HG03520 (cell line): ENCODE data around the gene OGFR.

ENCODE experiments used
- ATAC-seq: cut with Tn5 transposase; IDR thresholded peaks from one replicate; pipeline ENCODE4 v1.9.1; 2021; ENCODE audit warnings: mild to moderate bottlenecking, moderate library complexity; ENCODE audit not compliant: unreplicated experiment

OGFR gene

DNA sequence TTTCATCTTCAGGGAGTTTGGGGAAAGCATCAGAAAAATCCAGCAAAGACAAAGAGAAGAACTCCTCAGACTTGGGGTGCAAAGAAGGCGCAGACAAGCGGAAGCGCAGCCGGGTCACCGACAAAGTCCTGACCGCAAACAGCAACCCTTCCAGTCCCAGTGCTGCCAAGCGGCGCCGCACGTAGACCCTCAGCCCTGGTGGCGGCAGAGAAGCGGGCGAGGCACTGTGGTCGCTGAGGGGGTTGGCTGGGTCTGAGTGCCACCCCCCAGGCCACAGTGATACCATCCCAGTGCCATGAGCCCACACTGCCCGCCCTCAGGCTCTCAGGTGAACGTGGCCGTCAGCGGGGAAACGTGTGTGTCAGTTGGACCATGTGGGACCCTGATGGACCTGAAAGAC, 5.2 kb upstream of the OGFR start:
- ATAC-seq = no peak

DNA sequence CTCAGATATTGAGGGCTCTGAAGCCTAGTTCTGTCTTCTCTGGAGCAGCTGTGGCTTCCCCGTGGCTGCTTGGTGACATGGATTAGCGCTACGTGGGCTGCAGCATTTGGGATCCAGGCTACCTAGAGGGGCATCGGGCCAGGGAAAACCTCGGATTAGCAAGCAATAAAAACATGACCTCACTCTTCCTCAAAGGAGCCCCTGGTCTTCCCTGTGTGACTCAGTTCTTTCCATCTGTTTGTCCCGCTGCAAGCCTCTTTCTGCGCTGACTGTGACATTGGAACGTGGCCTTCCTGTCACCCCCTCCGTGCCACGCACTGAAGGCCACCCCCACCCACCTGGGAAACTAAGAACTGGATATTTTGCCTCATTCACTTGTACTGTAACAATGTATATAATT, 4.8 kb upstream of the OGFR start:
- no peak for ATAC-seq

DNA sequence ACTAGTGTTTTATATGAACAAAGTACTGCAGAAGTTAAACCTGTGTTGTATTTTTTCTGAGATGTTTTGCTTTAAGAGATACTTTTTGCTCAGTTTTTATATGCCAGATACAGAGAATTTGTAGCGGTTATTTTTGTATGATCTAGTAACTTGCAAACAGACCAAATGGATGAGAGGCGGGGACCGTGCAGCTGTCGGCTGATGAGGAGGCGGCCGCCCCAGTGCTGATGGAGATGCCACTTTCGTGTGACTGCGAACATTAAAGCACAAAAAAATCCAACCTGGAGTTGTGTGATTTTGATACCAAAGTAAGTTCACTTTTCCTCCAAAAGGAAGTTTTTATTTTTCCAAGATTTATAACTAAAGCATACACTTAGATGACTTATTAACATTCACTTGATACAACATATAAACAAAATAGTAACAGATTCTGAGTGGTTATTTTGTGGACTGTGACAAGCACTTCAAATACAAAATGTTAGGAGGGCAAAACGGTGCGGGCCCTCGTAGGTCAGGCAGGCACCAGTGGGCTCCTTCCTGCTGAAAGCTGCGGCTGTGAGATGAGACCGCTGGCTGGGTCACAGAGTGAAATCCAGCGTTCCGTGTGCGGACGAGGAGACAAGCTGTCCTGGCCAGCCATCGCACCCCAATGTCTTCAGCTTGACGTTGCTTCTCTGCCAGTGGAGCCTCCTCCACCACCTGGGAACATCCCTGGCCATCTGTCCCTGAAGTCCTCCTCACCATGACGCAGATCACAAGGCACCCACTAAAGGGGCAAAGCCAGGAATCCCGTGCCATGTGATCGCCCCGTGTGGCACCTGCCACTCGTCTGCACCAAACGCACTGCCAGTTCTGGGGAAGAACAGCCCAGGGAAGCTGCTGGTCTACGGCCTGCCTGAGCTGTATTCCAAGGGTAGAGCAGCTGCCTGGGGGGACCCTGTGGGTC, 4.0 kb upstream of the OGFR start:
- no peak for ATAC-seq

DNA sequence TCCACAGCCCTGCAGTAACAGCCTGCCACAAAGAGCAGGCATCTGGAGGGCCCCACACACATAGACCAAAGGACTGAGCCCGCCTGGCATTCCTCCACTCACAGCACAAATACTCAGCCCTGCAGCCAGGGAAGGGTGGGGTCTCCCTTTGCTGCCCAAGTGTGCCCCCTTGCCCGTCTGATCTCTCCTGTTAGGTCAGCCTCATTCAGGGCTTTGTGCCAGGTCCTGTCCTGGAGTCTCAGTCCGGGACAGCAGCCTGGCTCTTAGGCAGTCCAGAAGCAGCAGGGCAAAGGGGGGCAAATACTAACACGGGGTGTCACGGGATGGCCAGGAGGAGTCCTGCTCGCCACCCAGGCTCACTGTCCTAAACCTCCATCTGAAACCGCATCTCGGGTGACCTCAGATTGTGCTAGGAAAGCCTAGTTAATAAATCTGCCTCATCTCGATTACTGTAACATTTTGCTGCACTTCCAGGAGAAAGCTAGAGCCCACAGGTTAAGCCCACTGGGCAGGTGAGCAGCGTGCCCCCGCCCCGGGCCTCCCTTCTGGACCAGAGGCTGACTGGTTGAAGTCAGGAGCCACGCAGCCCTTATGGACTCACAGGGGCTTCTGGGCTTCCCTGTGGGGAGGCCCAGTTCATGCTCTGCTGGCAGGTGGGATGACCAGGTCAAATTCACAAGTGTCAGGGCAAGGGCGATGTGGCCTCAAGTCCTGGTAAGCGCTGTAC, 3.2 kb upstream of the OGFR start:
- no peak for ATAC-seq

DNA sequence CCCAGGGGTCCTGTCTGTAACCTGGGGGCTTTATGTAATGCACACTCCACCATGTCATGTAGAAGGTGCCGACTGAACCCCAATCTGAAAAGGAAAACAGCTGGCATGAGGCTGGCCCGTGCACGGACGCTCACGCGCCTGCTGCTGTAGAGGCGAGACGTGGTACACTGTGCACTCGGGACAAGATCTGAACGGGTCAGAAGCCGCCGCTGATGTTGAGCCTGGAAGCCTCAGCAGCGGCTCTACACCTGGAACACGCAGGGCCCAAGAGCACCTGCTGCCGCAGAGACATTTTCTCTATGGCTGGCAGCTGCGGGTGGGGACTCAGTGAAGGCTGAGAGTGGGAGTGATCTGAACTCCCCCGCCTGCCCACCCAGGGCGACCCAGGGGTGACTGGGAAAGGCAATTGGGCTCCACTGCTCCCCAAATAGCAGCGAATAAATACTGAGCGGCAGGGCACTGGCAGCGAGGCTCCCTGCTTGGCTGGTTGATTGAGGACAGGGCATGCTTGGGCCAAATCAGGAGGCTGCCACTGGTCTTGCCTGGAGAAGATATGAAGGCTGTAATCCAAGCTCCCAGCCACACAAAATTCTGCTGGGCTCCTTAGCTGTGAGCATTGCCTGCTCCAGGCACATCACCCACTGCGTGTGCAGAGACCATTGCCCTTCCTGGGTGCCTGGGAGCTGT, 2.5 kb upstream of the OGFR start:
- ATAC-seq = no peak

DNA sequence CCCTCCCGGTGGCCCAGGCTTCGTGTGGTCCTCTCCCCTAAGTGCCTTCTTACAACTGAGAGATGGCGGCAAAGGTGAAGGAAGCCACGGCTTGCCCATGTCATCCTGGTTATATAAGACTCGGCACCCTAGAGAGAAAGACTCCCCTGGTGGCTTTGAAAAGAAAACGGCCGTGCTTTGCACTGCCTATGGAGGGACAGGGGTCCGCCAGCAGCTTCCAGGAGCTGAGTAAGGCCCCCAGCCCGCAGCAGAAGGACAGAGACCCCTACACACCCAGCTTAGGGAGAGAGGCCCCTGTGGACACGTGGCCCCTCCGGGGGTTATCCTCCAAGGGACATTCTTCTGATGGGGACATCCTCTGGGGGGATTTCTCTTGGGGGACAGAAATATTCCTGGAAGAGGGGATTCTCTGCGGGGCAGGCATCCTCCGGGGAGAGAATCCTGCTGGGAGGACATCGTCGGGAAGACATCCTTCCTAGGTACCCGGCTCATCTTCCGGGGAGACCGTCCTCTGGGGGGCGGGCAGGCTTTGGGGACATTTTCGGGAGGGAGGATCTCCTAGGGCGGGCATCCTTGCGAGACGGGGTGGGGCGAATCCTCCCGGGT, 511 bp upstream of the OGFR start:
- no peak for ATAC-seq

DNA sequence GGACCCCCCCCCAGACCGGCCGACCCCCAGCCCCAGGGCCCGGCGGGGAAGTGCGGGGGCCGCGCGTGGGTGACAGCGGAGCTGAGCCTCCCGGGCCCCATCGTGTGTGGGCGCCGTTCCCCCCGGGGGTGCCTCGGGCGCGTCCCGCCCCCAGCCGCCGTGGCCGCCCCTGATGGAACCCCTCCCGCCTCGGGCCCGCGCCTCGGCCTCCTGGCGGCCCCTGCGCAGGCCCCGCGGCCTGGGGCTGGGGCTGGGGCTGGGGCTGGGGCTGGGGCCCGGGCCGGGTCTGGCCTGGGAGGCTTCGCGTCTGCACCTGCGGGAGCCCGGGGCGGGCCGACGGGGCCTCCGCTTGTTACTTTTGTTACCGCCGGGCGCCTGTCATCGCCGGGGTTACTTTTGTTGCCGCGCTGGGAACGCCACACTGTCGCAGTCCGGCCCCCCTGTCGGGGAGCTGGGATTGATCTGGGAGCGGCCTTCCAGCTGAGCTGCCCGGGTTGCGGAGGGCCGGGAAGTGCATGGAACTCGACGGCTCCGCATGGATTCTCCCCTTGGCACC, 598 bp downstream of the OGFR start:
- no peak for ATAC-seq

DNA sequence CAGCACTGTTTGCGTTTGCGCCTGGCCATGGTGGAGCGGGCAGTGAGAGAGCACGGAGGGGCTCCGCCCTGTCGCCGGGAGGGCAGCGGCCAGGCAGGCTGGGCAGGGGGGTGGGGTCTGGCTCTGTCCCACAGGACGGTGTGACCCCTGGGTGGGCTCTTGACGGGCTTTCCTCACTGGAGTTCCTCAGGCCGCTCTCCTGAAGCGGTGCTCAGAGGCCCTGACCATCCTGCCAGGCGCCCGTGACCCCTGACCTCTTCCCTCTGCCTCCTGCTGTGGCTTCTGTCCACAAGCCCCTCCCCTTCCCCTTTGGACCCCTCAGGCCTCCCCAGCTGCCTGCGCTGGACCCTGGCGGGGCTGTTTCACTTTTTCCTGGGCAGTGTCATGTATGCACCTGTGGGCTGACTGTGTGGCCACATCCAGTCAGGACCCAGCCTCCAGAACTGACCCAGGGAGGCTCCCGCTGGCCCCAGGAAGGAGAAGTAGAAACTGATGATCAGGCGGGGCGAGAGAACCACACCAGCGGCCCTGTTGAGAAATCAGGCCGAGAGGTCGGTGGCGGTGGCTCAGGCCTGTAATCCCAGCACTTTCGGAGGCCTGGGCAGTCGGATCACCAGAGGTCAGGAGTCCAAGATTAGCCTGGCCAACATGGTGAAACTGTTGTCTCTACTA, 1.2 kb downstream of the OGFR start:
- ATAC-seq = no peak

DNA sequence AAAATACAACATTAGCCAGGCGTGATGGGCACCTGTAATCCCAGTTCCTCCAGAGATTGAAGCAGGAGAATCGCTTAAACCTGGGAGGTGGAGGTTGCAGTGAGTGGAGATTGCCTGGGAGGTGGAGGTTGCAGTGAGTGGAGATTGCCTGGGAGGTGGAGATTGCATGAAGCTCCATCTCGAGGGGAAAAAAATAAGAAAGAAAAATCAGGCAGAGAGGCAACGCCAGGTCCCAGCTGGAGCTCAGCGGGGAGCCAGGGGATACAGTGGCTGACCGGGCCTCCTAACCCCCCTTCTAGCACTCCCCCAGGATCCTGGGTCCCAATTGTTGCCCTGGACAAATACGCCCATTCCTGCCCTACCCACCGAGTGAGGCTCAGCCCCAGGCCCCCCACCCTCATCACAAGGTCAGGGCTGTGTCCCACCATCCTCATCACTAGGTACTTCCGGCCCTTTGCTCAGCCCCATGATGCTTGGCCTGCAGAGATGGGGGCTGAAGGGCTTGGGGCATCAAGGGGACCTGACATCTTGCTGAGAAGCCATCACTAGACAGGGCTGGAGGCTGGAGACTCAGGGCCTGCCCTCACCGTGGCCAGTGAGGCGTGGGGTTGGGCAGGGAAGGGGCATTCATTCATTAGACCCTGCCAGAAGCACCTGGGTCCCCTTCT, 1.9 kb downstream of the OGFR start:
- ATAC-seq = no peak

DNA sequence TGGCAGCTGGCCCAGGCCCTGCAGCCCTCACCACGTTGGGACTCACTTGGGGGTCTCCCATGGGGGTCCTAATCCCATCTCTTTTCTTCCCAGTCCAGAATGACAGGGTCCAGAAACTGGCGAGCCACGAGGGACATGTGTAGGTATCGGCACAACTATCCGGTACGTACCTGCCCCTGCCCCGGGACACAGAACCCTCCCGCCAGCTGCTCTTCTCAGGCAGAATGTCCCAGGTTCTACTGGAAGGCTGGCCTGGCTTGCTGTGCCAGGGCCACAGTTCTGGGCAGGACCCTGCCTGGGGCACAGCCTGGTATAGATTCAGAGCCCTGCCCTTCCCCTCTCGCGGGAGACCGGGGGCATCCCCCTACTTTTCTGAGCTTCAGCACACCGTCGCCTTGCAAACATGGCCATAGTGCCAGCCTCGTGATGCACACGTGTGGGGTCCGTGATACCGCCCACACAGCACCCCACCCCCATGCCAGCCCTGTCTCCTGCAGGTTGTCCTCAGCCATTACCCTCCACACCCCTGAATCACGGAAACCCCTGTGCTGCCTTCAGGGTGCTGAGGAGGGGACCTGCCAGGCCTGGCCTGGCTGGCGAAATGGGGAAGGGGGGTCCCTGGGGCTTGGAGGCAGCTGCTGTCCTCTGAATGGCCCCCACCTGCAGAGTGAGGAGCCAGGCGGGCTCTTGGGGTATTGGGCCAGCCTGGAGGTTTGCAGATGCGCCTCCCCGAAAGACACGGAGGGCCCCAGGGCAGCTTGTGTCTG, 3.0 kb downstream of the OGFR start:
- ATAC-seq = no peak

DNA sequence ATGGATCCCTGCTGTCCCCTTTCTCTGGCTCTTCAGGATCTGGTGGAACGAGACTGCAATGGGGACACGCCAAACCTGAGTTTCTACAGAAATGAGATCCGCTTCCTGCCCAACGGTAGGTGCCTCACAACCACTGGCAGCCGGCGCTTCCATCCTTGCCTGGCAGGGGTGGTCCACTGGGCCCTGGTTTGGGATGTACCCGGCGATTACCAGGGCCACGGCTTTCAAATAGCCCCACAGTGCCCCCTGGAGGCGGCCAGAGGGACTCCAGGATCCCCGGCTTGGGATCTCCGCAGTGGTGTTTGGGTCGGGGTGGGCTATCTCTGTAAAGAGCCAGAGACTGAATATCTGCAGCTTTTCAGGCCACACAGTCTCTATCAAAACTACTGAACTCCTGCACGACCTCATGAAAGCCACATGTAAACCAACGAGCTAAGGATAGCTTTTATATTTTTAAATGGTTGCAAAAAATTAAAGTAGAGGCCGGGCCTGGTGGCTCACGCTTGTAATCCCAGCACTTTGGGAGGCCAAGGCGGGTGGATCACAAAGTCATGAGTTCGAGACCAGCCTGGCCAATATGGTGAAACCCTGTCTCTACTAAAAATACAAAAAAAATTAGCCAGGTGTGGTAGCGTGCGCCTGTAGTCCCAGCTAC, 3.7 kb downstream of the OGFR start:
- no peak for ATAC-seq

DNA sequence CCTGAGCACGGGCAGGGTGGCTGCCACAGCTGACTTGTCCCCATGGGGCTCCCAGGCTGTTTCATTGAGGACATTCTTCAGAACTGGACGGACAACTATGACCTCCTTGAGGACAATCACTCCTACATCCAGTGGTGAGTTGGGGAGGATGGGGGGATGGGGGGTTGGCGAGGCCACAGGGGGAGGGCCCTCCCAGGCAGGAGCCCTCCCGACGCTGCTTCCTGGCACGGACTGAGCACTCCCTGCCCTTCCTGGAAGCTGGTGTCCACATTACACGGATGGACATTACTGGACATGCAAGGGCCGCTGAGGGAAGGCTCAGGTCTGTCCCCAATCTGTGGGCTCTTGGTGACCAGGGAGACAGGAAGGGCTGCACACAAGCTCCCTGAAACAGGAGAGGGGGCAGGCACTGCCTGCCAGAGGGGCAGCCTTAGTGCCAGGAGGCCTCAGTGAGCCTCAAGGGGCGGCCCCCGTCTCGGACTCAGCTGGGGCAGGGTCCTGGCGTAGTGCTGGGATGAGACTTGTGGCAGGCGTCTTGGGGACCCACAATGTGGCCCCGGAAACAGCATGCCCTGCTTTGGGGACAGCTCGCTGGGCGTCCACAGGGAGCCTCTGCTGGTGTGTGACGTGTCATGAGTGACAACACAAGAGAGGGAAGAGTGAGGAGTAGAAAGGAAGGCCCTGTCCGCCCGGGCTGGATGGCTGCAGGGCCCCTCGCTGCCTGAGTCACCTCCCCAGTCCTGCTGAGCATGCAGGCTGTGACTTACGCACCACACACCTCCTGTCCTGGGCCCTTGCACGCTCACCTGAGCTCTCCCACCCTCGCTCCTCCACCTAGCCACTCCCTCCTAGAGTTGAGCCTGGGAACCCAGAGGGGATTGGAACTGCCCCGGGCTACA, 5.1 kb downstream of the OGFR start:
- ATAC-seq = no peak

DNA sequence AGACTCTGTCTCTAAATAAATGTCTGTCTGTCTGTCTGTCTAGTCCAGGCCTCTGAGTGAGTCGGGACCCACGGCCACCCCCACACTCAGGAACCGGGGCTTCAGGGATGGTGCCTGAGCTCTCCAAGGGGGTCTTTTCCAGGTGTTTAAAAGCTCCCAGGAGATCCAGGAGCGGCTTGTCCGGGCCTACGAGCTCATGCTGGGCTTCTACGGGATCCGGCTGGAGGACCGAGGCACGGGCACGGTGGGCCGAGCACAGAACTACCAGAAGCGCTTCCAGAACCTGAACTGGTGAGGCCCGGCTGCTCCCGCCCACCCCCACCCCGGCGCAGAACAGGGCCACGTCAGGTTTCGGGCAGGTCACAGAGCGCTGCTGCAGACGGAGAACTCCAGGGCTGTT, 6.7 kb downstream of the OGFR start:
- ATAC-seq = no peak

DNA sequence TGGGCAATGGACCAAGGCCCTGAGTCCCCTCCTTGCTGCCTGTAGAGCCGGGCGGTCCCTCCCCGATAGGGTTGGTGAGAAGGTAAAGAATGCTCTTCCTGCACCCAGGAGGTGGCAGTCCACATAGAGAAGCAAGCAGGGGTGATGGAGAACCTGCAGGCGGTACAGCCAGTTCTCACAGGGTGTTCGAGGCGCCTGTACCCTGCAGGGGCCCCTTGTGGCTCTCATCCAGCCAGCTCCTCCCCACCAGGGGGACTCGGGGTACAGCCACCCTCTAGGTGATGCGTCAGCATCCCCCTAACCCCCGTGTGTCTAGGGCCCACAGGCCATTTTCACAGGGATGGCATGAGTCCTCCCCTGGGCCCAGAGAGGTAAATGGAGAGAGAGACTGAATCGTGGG, 7.1 kb downstream of the OGFR start:
- ATAC-seq = no peak

DNA sequence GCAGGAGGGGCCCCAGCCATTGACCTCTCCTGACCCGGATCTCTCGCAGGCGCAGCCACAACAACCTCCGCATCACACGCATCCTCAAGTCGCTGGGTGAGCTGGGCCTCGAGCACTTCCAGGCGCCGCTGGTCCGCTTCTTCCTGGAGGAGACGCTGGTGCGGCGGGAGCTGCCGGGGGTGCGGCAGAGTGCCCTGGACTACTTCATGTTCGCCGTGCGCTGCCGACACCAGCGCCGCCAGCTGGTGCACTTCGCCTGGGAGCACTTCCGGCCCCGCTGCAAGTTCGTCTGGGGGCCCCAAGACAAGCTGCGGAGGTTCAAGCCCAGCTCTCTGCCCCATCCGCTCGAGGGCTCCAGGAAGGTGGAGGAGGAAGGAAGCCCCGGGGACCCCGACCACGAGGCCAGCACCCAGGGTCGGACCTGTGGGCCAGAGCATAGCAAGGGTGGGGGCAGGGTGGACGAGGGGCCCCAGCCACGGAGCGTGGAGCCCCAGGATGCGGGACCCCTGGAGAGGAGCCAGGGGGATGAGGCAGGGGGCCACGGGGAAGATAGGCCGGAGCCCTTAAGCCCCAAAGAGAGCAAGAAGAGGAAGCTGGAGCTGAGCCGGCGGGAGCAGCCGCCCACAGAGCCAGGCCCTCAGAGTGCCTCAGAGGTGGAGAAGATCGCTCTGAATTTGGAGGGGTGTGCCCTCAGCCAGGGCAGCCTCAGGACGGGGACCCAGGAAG, 7.7 kb downstream of the OGFR start:
- ATAC-seq = no peak

DNA sequence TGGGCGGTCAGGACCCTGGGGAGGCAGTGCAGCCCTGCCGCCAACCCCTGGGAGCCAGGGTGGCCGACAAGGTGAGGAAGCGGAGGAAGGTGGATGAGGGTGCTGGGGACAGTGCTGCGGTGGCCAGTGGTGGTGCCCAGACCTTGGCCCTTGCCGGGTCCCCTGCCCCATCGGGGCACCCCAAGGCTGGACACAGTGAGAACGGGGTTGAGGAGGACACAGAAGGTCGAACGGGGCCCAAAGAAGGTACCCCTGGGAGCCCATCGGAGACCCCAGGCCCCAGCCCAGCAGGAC, 8.2 kb downstream of the OGFR start:
- no peak for ATAC-seq

DNA sequence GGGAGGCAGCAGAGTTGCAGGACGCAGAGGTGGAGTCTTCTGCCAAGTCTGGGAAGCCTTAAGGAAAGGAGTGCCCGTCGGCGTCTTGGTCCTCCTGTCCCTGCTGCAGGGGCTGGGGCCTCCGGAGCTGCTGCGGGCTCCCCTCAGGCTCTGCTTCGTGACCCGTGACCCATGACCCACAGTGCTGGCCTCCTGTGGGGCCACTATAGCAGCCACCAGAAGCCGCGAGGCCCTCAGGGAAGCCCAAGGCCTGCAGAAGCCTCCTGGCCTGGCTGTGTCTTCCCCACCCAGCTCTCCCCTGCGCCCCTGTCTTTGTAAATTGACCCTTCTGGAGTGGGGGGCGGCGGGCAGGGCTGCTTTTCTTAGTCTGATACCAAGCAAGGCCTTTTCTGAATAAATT, 9.0 kb downstream of the OGFR start:
- no peak for ATAC-seq
